Mucosa of descending colon (tissue), 3 donors: Measurements from ENCODE around the gene UNC13B. TPM values are rescaled to one million over a fixed set of nuclear protein-coding genes. Genes with fewer than 3 reads are reported as not detected.
A peak's percentile ranks its signal among the peaks of the same experiment; 100 is the strongest.

Source experiments
- ATAC-seq: fragments of 200-7000 bp; cut with Tn5 transposase; one replicate; pipeline ENCODE4 v1.9.1; 2020; ENCODE audit warnings: mild to moderate bottlenecking, moderate library complexity
- DNase-seq, 3 donors: peaks; one replicate each; pipeline ENCODE4 v3.0.0-alpha.2; 2020
- H3K36me3 ChIP-seq: fragments of 200-600 bp; one replicate; pipeline ENCODE4 v1.8.0; 2021; ENCODE audit warnings: low read depth, mild to moderate bottlenecking
- H3K4me1 ChIP-seq: fragments of 200-600 bp; one replicate; pipeline ENCODE4 v1.8.0; 2021; ENCODE audit warnings: low read depth, mild to moderate bottlenecking
- H3K4me3 ChIP-seq: fragments of 200-600 bp; one replicate; pipeline ENCODE4 v1.8.0; 2021; ENCODE audit warnings: mild to moderate bottlenecking
- H3K9me3 ChIP-seq: fragments of 200-600 bp; one replicate; pipeline ENCODE4 v1.8.0; 2021; ENCODE audit warnings: mild to moderate bottlenecking
- CTCF ChIP-seq: fragments of 200-600 bp; IDR thresholded peaks from one replicate; pipeline ENCODE4 v1.8.0; 2022; ENCODE audit warnings: antibody characterized with exemption, mild to moderate bottlenecking
- intact Hi-C, 2 donors: fragments of 100-400 bp; cut with DNase I in 1 of 2; cut with micrococcal nuclease in 1 of 2; formaldehyde crosslinking; loops; one replicate each; pipeline versions ENCODE4 v1.11.0 to v1.11.1; 2022; cut with DNase I, micrococcal nuclease
- total RNA-seq, 3 donors: library from RNA; stranded (reverse); fragmentation: NEBNext Ultra II Directional in 2 of 3; extraction: Animal tissue kit (Norgen Biotek cat#: 25700) in 2 of 3; gene quantifications; one replicate each; pipeline versions ENCODE4 v1.2.1 to v1.2.4, GENCODE V29; 2021 to 2023
- donor health status: DM: no; HTN: no; CAD: no; lungs with moderate emphysema.
- donor health status: DM: no; HTN: no; CAD: no.
- donor health status: DM: no; HTN: yes; CAD: no.

UNC13B gene
- total RNA-seq, 3 donors from 2014 or later: 42.9 to 68.2 (median 50.9) TPM

- no peak for ATAC-seq
- intact Hi-C loops: no loop called here
- Histone ChIP-seq H3K4me1 (no peaks in the 10 kb centered on the region), H3K4me3 (no peak overlapping the region), H3K36me3 (no peaks in the 10 kb centered on the region), H3K9me3 (no peaks in the 10 kb centered on the region)
- no peak for DNase-seq
- TF ChIP-seq CTCF: no peak
Measured at GRCh38 chr9:35355939-35356338, 194.1 kb downstream of the UNC13B start.

- Histone ChIP-seq H3K9me3 (no peaks in the 10 kb centered on the region), H3K4me1 (no peaks in the 10 kb centered on the region), H3K4me3 (no peak overlapping the region), H3K36me3 (no peaks in the 10 kb centered on the region)
- intact Hi-C loops: no loop called here
- TF ChIP-seq CTCF: no peak
- no peak for DNase-seq
- ATAC-seq: no peak
Measured at GRCh38 chr9:35357116-35357515, 195.3 kb downstream of the UNC13B start.

GRCh38 chr9:35357826-35358225, 196.0 kb downstream of the UNC13B start:
- no peak for ATAC-seq
- intact Hi-C loops: no loop called here

GRCh38 chr9:35364817-35365585, 203.2 kb downstream of the UNC13B start:
- no peak for TF ChIP-seq CTCF
- Histone ChIP-seq H3K9me3 (no peaks in the 10 kb centered on the region), H3K36me3 (no peaks in the 10 kb centered on the region), H3K4me3 (no peak overlapping the region), H3K4me1 (no peaks in the 10 kb centered on the region)
- DNase-seq (no peak), ATAC-seq (peak; percentile 33)
- intact Hi-C loops: no loop called here

More at GRCh38 chr9:35357826-35358225, 196.0 kb downstream of the UNC13B start:
- no peak for DNase-seq
- Histone ChIP-seq H3K4me3 (no peak overlapping the region), H3K36me3 (no peaks in the 10 kb centered on the region), H3K9me3 (no peaks in the 10 kb centered on the region), H3K4me1 (no peaks in the 10 kb centered on the region)
- no peak for TF ChIP-seq CTCF

- intact Hi-C loops: no loop called here
- H3K4me3 ChIP-seq: no peak overlapping the region
- ATAC-seq (no peak), DNase-seq (no peak)
- no peaks in the 10 kb centered on the region for H3K36me3 ChIP-seq
- no peaks in the 10 kb centered on the region for H3K9me3 ChIP-seq
- H3K4me1 ChIP-seq: no peaks in the 10 kb centered on the region
- no peak for TF ChIP-seq CTCF
Measured at GRCh38 chr9:35366627-35367026, 204.8 kb downstream of the UNC13B start.
